Measurements from ENCODE around the gene HLA-A.

DNA sequence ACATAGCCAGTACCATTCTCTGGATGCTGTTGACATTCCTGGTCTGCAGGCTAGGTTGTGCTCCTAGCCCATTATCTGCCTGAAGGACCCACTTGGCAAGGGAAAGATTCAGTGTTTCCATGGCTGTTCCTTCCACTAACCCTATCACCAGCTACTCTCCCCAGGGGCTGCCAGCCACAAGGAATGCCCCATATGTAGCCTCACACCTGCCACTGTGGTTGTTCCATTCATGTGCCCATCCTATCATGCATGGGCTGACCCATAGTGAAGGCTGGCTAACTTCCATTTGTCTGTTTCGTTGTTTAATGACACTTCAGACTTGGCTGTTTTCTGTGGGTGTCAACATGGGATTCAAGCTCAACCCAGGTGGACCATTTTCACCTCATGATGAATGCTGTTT lies 25.6 kb upstream of the HLA-A start:
- TF ChIP-seq, protein P1, sequence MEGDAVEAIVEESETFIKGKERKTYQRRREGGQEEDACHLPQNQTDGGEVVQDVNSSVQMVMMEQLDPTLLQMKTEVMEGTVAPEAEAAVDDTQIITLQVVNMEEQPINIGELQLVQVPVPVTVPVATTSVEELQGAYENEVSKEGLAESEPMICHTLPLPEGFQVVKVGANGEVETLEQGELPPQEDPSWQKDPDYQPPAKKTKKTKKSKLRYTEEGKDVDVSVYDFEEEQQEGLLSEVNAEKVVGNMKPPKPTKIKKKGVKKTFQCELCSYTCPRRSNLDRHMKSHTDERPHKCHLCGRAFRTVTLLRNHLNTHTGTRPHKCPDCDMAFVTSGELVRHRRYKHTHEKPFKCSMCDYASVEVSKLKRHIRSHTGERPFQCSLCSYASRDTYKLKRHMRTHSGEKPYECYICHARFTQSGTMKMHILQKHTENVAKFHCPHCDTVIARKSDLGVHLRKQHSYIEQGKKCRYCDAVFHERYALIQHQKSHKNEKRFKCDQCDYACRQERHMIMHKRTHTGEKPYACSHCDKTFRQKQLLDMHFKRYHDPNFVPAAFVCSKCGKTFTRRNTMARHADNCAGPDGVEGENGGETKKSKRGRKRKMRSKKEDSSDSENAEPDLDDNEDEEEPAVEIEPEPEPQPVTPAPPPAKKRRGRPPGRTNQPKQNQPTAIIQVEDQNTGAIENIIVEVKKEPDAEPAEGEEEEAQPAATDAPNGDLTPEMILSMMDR (conservative IDR thresholded peaks at IDR 0.05 in 1 of 2, IDR thresholded peaks at IDR 0.05 in 1 of 2; ENCODE audit: extremely low read depth in 1 of 2, insufficient read depth in 1 of 2, low read depth in 1 of 2, low read length in 2 of 2): no peak
- no peak for TF ChIP-seq EZH2 (IDR thresholded peaks at IDR 0.05; ENCODE audit: borderline replicate concordance, low read length)

All from mammary epithelial cell (primary cell).